Testis (tissue), 2 donors: ENCODE measurements around the gene SERINC2.

Source experiments
- CTCF ChIP-seq, 3 experiments: fragments of 450-650 bp in 2 of 3; fragments of 200-600 bp in 1 of 3; sonication (generic) in 1 of 3; IDR thresholded peaks; one replicate each; pipeline ENCODE4 v1.5.1; 2016 to 2019; ENCODE audit warnings: antibody characterized with exemption in 3 of 3, mild to moderate bottlenecking in 2 of 3, moderate library complexity in 1 of 3
- POLR2A ChIP-seq: fragments of 450-650 bp; IDR thresholded peaks from one replicate; pipeline ENCODE4 v1.6.1; 2017; ENCODE audit warnings: antibody characterized with exemption, mild to moderate bottlenecking, moderate library complexity

- TF ChIP-seq CTCF (IDR thresholded peaks at IDR 0.05), result peak in 1 of 3 experiments; percentile 29
- TF ChIP-seq POLR2A, result no peak
Measured at GRCh38 chr1:31421371-31422040, 8.5 kb downstream of the SERINC2 start.
